HG03175 (cell line): ENCODE measurements around the gene TOMM40L.
A peak's percentile ranks its signal among the peaks of the same experiment; 100 is the strongest.

Source experiments
- ATAC-seq: cut with Tn5 transposase; IDR thresholded peaks from one replicate; pipeline ENCODE4 v1.9.1; 2021; ENCODE audit warnings: mild to moderate bottlenecking, moderate library complexity; ENCODE audit not compliant: unreplicated experiment

Gene TOMM40L

GRCh38 chr1:161196521-161197451 lies 29.1 kb upstream of the TOMM40L start:
- ATAC-seq = no peak

DNA sequence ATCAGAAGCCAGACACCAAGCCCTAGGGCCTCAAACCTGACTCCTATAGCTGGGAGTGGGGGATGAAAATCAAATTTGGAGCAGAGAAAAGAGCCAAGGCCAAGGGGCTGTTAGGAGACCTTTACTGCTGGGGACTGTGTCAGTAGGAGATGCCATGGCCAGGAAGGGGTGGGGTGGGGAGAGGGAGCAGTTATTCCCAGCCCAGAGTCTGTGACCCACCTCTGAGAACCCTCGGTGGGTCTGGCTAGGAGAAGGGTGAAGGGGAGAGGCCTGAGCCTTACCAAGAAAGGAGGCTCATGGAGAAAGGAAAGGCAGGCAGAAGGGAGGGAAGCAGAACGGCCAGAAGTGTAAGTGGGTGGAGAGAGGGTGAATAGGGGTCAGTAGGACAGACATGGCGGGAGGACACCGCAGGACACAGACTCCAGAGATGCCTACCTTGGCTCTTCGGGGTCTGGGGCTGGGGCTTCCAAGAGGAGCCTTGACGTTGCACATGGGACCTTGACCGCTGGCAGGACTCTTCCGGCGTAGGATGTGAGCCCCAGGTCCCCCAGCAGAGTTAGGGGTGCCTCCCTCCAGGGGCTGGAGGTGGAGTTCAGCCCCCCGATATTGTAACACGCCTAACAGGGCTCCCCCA lies 28.2 kb upstream of the TOMM40L start:
- ATAC-seq = no peak

DNA sequence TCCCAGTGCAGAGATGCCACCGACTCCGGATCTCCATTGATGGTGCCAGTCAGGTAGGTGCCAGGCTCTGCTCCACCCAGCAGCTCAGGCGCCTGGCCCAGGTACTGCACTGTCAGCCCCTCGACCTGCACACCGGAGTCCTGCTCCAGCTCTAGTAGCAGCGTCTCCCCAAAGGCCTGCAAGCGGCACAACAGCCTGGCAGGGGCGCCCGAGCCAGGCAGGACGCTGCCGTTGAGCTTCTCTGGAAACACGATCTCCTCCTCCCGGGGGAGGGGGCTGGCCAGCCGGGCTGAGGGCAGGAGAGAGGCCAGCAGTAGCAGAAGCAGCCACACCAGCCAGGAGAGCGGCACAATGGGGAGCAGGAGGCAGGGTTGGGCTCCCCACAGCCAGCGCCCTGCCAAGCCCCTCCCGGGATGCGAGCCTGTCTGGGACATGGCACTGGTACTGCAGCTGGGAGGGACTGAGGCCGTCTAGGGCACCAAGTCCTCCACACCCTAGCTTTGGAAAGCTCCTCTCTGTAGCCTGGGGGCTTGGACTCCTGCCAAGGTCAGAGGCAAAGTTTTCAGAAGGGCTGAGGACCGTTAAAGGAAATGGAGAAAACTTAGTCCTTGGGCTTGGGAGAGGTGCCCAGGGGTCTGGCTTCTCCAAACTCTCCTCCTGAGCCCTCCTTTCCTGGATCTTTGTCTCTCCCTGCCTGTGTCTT lies 27.5 kb upstream of the TOMM40L start:
- no peak for ATAC-seq

DNA sequence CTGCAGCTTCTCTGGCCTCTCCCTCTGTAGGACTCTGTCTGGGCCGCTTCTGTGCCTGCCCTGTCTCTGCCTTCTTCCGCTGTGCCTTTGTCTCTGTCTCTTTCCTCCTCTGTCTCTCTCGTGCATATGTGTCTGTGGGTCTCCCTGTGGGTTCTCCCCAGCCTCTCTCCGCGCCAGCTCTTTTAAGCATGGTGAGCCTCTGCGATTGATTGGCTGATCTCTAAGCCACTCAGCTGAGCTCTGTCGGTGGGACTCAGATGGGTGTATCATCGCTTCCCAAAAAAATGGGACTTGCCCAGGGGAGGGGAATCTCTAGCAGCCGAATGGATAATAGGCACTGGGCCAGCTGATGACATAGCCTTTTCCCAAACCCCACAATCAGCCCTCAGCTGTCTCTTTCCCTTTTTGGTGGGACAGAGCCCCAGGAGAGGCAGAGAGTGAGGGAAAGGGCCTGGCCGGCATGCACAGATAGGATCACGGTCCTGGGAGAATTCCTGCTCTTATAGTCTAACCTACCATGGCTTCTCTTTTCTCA lies 26.9 kb upstream of the TOMM40L start, which contains the start of gene ADAMTS4:
ADAMTS4 (minus strand) TSS at position 158 of the 535 bp plus-strand sequence. CDS start 427 bp downstream, outside the sequence.
- no peak for ATAC-seq

DNA sequence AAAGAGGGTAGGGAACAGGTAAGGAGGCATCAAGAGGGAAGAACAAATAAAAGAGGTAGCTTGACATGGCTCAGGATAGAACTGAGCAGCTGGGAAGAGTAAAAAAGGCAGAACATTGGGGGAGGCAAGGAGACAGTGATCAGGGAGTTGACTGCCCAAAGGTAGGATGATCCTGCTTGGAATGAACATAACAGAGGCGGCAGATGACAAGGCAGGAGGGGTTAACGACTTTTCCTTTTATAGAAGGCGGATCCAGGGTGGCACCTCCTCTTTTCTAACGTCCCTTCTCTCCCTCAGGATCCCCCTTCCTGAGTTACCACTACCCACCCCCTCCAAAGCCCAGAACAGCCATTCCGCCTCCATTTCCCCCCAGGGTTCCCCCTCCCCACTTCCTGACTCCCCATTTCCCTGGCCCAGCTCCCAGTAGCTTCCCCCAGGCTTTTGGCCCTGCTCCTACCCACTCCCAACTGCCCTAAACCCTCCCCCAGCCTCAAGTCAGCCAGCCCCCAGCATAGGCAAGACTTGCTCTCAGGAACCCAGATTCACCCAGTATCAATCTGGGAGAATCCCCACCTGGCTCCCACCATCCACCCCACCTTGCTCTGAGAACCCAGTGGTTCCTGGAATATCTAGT lies 26.2 kb upstream of the TOMM40L start:
- ATAC-seq = no peak

DNA sequence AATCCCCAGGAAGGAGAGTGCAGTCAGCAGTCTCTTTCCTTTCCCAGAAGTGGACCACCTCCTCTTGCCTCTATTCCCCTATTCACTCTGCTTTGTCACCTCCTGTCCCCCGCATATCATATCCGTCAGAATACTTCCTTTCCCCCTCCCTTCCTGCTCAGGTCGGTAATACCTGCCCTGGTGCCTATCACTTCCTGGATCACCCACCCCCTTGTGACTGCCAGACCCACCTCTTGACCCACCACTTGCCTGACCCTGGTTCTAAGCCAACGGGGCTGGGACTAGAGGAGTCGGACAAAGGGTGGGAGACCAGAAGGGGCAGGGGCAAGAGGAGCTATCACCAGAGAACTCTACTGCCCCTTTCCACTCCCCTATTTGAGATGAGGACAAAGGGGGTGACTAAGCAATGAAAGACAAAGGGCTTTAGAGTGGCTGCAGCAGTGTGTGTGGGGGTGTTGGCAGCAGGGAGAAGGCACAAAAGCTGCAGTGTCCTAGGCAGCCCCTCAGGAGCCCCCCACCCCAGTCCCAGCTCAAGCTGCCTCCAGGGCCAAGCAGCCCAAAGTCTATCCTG lies 25.4 kb upstream of the TOMM40L start:
- ATAC-seq = no peak

DNA sequence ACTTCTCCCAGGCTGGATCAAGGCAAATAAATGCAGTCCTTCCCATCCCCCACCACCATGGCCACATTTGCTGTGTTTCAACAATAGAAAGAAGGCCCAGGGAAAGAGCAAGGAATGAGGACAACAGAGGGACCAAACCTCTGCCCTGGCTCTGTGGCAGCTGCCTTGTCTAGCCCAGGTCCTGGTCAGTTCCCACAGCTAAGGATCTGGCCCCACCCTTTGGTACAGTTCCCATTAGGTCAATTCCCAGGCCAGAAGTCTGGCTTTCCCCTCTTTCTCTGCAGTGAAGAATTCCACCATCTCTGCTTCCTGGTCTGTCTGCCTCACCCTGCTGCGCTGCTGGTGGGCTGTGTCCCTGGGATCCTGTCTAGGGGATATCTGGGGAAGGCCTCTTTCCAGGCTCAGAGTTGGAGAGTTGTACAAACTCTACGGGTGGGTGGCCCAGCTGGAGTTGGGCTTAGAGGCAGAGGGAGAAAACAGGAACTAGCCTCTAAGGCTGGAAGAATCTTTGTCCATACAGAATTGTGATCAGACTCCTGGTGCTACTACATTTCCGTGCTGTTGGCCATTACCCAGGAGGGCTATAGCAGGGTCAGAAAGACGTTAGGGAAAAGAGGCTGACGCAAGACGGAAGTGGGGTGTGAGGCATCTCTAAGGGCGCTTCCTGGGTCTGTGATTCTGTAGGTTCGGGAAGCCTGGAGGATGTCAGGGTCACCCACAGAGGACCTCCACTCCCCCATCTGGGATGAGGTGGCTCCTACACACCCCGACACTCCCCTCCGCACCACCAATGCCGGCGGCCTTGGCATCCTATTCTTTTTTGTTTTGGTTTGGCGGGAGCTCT lies 24.6 kb upstream of the TOMM40L start:
- no peak for ATAC-seq

- ATAC-seq = peak; percentile 98
Measured at GRCh38 chr1:161201836-161202712, 23.8 kb upstream of the TOMM40L start, which contains the start of gene NDUFS2. NDUFS2 (plus strand) TSS chr1:161202367; CDS start chr1:161202386, 19 bp downstream.

- no peak for ATAC-seq
Measured at GRCh38 chr1:161206411-161207140, 19.3 kb upstream of the TOMM40L start.

DNA sequence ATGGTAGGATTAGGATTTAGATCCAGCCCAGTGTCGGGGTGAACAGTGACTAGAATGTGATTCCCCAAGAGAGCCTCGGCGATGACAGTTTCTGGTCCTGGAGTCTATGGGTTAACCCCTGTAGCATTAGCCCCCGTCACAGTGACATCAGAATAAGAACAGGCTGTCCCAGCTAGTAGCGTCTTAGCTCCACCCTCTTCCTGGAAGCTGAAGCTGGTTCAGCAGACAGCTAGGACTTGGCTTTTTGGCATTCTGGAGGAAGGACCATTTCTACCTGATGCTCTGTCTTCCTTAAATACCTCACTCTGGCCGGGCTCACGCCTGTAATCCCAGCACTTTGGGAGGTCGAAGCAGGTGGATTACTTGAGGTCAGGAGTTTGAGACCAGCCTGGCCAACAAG lies 18.7 kb upstream of the TOMM40L start:
- no peak for ATAC-seq

DNA sequence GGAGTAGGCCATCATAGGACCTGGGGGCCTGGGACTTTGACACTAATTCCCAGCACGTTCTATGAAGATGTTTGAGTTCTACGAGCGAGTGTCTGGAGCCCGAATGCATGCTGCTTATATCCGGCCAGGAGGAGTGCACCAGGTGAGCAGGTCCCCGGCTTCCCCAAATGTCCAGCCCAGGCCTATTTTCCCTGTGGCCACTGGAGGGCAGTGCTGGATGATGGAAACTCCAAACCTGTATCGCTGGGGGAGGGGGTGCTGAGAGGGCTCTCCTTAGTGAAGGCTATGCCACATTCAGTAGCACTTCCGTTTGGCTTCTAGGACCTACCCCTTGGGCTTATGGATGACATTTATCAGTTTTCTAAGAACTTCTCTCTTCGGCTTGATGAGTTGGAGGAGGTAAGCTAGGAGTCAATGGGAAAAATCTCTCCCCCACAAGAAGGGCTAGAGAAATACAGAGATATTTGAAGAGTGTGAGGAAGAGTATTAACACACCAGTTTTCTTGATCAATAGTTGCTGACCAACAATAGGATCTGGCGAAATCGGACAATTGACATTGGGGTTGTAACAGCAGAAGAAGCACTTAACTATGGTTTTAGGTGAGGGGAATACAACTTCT lies 16.0 kb upstream of the TOMM40L start:
- peak; percentile 61 for ATAC-seq

- no peak for ATAC-seq
Measured at GRCh38 chr1:161214369-161214768, 11.5 kb upstream of the TOMM40L start.

- no peak for ATAC-seq
Measured at GRCh38 chr1:161215076-161215475, 10.8 kb upstream of the TOMM40L start, which contains the start of gene FCER1G. FCER1G (plus strand) TSS chr1:161215295; CDS start chr1:161215322, 27 bp downstream.

GRCh38 chr1:161216945-161217712 lies 8.7 kb upstream of the TOMM40L start:
- peak; percentile 90 for ATAC-seq

DNA sequence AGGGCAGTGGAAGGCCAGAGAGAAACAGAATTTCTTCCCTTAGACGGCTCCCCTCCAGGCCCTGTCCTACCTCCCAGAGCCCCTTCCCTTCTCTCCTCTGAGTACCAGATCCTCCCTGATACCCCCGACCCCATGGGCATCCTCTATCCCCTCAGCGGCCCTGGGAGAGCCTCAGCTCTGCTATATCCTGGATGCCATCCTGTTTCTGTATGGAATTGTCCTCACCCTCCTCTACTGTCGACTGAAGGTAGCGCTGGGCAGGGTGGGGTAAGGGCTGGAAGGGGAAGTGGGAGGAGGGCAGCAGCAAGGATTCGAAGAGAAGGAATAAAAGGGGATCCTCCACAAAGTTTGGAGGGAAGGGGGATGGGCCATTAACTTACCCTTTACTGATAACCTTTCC lies 8.0 kb upstream of the TOMM40L start:
- no peak for ATAC-seq

GRCh38 chr1:161218301-161219077 lies 7.4 kb upstream of the TOMM40L start:
- ATAC-seq = no peak
